Thoracic aorta endothelial cell (primary cell): ENCODE results near the gene SESN3. TPM values are rescaled to one million over a fixed set of nuclear protein-coding genes. Genes with fewer than 3 reads are reported as not detected.

Experiments used
- total RNA-seq: library from RNA; depleted of rRNA; stranded (reverse); fragments of >200 nt; gene quantifications from 2 replicates; pipeline ENCODE4 v1.2.3, GENCODE V29; 2012

SESN3 gene
- total RNA-seq = 7.6 and 11.6 TPM in 2 replicates

DNA sequence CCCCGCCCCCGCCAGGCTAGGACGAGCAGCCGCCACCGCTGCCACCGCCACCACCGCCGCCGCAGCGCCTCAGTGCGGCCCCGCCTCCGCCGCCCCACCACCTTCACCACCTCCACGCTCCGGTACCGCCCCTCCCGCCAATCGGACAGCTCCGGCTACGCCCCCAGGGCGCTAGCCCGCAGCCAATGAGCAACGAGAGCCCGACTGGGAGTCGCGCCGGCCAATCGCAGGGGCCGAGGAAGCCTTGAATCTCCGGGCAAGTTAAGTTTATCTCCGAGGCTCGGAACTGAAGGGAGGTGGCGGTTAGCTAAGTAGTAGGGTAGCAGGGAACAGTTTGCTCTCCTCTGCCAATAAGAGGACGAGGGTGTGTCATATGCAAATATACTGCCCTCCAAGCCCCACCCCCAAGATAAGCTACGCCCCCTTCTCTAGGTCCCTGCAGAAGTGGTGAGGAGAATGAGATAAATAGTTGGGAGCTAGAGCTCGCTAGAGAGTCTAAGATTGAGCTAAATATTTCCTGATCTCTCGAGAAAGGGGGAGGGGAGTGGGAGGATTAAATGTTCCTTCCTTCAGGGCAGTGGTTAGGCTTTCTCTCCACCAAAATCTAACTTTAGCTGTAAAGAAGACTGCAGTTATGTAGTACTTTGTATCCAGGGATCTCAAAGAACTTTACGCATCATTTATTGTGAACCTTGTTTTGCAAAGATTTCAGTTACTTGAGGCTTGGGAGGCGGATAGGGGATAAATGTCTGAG, at the start of gene SESN3:
TSS of gene SESN3 (minus strand) at position 76 of the 754 bp plus-strand sequence. CDS start 342 bp downstream, outside the sequence.

Other genes starting within 250 kb of the SESN3 start
- gene KDM4E, start 205.9 kb downstream of the SESN3 start, total RNA-seq = not detected in 2 replicates
- gene KDM4F, start 181.8 kb downstream of the SESN3 start, total RNA-seq = not detected in 2 replicates
- 22.5 and 29.1 TPM in 2 replicates for gene SRSF8, start 164.3 kb downstream of the SESN3 start, total RNA-seq
- 27.5 and 34.5 TPM in 2 replicates for gene ENDOD1, start 141.4 kb downstream of the SESN3 start, total RNA-seq